GM23248 (cell line): ENCODE measurements around the gene SLC25A10. TPM values are rescaled to one million over a fixed set of nuclear protein-coding genes. Genes with fewer than 3 reads are reported as not detected.

ENCODE experiments used
- DNase-seq: peaks from one replicate; pipeline ENCODE4 v3.0.0-alpha.2; 2015
- H2AFZ ChIP-seq: fragments of 200-600 bp; sonication (generic); 2 replicates; pipeline ENCODE4 v1.6.1; 2016; ENCODE audit warnings: antibody characterized with exemption
- H3F3A ChIP-seq: fragments of 200-600 bp; sonication (generic); 2 replicates; pipeline ENCODE4 v1.6.1; 2016; ENCODE audit warnings: mild to moderate bottlenecking, antibody characterized with exemption, mixed run types; ENCODE audit not compliant: insufficient read depth
- H3K27ac ChIP-seq: fragments of 200-600 bp; sonication (generic); 2 replicates; pipeline ENCODE4 v1.5.1; 2016; ENCODE audit warnings: mild to moderate bottlenecking
- H3K27me3 ChIP-seq: fragments of 200-600 bp; sonication (generic); replicated peaks from 2 replicates; pipeline ENCODE4 v1.6.1; 2016; ENCODE audit warnings: mild to moderate bottlenecking; ENCODE audit not compliant: insufficient read depth
- H3K36me3 ChIP-seq: fragments of 200-600 bp; sonication (generic); 2 replicates; pipeline ENCODE4 v1.6.1; 2016; ENCODE audit warnings: low read depth, mild to moderate bottlenecking
- H3K4me1 ChIP-seq: fragments of 200-600 bp; sonication (generic); 2 replicates; pipeline ENCODE4 v1.6.1; 2016; ENCODE audit warnings: mild to moderate bottlenecking; ENCODE audit not compliant: insufficient read depth
- H3K4me2 ChIP-seq: fragments of 200-600 bp; sonication (generic); one replicate; pipeline ENCODE4 v1.6.1; 2016; ENCODE audit warnings: mild to moderate bottlenecking; ENCODE audit not compliant: unreplicated experiment
- H3K4me3 ChIP-seq: fragments of 200-600 bp; sonication (generic); 2 replicates; pipeline ENCODE4 v1.5.1; 2016; ENCODE audit warnings: mild to moderate bottlenecking
- H3K79me2 ChIP-seq: fragments of 200-600 bp; sonication (generic); 2 replicates; pipeline ENCODE4 v1.6.1; 2016; ENCODE audit warnings: mild to moderate bottlenecking; ENCODE audit not compliant: insufficient read depth
- H3K9ac ChIP-seq: fragments of 200-600 bp; sonication (generic); 2 replicates; pipeline ENCODE4 v1.6.1; 2016; ENCODE audit warnings: mild to moderate bottlenecking
- H3K9me2 ChIP-seq: fragments of 200-600 bp; sonication (generic); 2 replicates; pipeline ENCODE4 v1.6.1; 2016; ENCODE audit warnings: mixed run types, mild to moderate bottlenecking, moderate library complexity; ENCODE audit not compliant: insufficient read depth
- H3K9me3 ChIP-seq: fragments of 200-600 bp; sonication (generic); one replicate; pipeline ENCODE4 v1.6.1; 2017; ENCODE audit warnings: low read depth
- H4K20me1 ChIP-seq: fragments of 200-600 bp; sonication (generic); 2 replicates; pipeline ENCODE4 v1.6.0; 2016; ENCODE audit not compliant: insufficient read depth
- EZH2 ChIP-seq: fragments of 200-600 bp; sonication (generic); IDR thresholded peaks from 2 replicates; pipeline ENCODE4 v1.6.1; 2018; ENCODE audit warnings: antibody characterized with exemption, mild to moderate bottlenecking; ENCODE audit not compliant: insufficient read depth, poor library complexity, severe bottlenecking
- EZH2phosphoT487 ChIP-seq: fragments of 200-600 bp; sonication (generic); IDR thresholded peaks from 2 replicates; pipeline ENCODE4 v1.6.1; 2018; ENCODE audit warnings: antibody characterized with exemption, moderate library complexity, mild to moderate bottlenecking, low read depth; ENCODE audit not compliant: insufficient read depth
- WGBS, 2 experiments: methylation state at CpG; one replicate each; pipeline ENCODE4 v1.1.6; 2015 to 2017; ENCODE audit warnings: low lambda C conversion rate in 2 of 2, low coverage in 1 of 2; ENCODE audit errors: missing lambda C conversion rate in 2 of 2; 5-methylcytosine and 5-hydroxymethylcytosine counted together
- in situ Hi-C: fragments of 300-500 bp; cut with MboI; formaldehyde crosslinking; loops from 2 replicates; pipeline ENCODE4 v1.15.0; 2020
- polyA plus RNA-seq: library from polyadenylated mRNA; unstranded; fragments of >200 nt; fragmentation: Nextera tagmentation; extraction: Ambion mirVana; gene quantifications from 2 replicates; pipeline ENCODE4 v1.2.1, GENCODE V29; 2016
- total RNA-seq: library from RNA; depleted of rRNA; stranded (reverse); fragments of >200 nt; shearing (Covaris generic); gene quantifications from 2 replicates; pipeline ENCODE4 v1.2.3, GENCODE V29; 2014

Gene SLC25A10
- total and polyA plus RNA-seq, 2 experiments from 2014 or later, result 12.5 to 16.9 TPM

DNA sequence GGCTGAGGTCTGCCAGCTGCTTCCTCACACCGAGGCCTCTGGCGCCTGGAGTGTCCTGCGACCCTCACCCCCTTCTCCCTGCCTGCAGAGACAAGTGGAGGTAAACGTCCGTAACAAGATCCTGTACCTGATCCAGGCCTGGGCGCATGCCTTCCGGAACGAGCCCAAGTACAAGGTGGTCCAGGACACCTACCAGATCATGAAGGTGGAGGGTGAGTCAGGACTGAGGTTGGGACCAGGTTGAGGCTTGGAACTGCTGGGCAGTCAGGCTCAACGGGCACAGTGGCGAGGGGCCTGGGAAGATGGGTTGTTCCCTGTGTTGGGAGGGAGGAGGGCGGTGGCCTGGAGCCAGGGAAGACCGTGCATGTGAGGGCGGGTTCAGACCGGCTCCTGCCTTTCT lies 23.5 kb upstream of the SLC25A10 start:
- Histone ChIP-seq H3K9ac (no peak overlapping the region), H2AFZ (no peak overlapping the region), H3K4me3 (no peak overlapping the region), H3K27me3 (no peaks in the 10 kb centered on the region), H3F3A (peaks cover 7% of the 10 kb centered on the region), H4K20me1 (peaks cover 6% of the 10 kb centered on the region; the same call in 1 of the 2 replicates), H3K9me2 (no peaks in the 10 kb centered on the region), H3K9me3 (no peaks in the 10 kb centered on the region), H3K36me3 (peaks cover 38% of the 10 kb centered on the region), H3K4me1 (peaks cover 14% of the 10 kb centered on the region), H3K27ac (no peak overlapping the region), H3K4me2 (no peak overlapping the region), H3K79me2 (peaks cover 93% of the 10 kb centered on the region)
- no peak for TF ChIP-seq EZH2
- TF ChIP-seq EZH2phosphoT487, result no peak
- in situ Hi-C loops, result no loop called here
- no peak for DNase-seq
- 89 to 90% methylated on average over 12 to 14 of the region's 14 CpGs for WGBS, 2 experiments

DNA sequence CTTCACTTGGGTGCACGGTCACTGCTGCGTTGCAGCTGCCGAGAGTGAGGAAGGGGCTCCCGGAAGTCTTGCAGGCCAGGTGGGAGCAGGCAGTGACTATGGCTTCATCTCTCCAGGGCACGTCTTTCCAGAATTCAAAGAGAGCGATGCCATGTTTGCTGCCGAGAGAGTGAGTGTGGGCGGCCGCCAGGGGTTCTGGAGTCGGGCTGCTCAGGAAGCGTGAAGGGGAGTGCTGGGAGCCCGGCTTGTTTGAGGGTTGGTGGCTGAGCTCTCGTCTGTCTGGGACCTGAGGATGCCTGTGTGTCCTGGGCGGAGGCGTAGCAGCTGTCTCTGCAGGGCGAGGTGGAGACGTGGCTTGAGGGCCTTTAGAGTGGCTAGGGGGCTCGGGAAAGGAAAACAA lies 22.0 kb upstream of the SLC25A10 start:
- Histone ChIP-seq H3K9ac (no peak overlapping the region), H3F3A (no peaks in the 10 kb centered on the region), H3K27ac (no peak overlapping the region), H3K4me1 (peaks cover 8% of the 10 kb centered on the region), H3K4me2 (no peak overlapping the region), H3K9me3 (no peaks in the 10 kb centered on the region), H3K9me2 (no peaks in the 10 kb centered on the region), H4K20me1 (peaks cover 6% of the 10 kb centered on the region; the same call in 1 of the 2 replicates), H3K4me3 (no peak overlapping the region), H3K27me3 (no peaks in the 10 kb centered on the region), H3K79me2 (peaks cover 99% of the 10 kb centered on the region), H3K36me3 (peaks cover 38% of the 10 kb centered on the region), H2AFZ (no peak overlapping the region)
- DNase-seq, result no peak
- TF ChIP-seq EZH2, result no peak
- WGBS, 2 experiments, result 94 to 95% methylated on average over 18 of the region's 18 CpGs
- in situ Hi-C loops, result no loop called here

DNA sequence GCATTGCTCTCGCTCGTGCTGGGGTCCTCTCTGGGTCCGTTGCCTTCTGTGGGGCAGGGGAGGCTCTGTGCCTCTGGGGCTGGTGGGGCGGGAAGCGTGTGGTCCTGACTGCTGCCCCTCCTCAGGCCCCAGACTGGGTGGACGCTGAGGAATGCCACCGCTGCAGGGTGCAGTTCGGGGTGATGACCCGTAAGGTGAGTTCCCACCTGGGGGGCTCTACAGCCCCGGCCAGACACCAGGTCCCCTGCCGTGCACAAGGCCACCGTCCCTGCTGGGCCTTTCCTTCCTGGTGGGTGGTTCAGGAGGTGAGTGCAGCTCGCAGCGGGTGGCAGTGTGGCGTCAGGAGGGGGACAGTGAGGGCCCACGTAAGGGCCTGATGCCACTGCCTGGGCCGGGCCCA lies 21.5 kb upstream of the SLC25A10 start:
- H3K36me3 ChIP-seq, result peaks cover 37% of the 10 kb centered on the region
- H3K9me3 ChIP-seq, result no peaks in the 10 kb centered on the region
- no peaks in the 10 kb centered on the region for H3K27me3 ChIP-seq
- no peaks in the 10 kb centered on the region for H3F3A ChIP-seq
- TF ChIP-seq EZH2, result no peak
- no peak for TF ChIP-seq EZH2phosphoT487
- no peak overlapping the region for H3K4me2 ChIP-seq
- WGBS, 2 experiments, result 90 to 93% methylated on average over 12 to 17 of the region's 17 CpGs
- no peaks in the 10 kb centered on the region for H3K9me2 ChIP-seq
- DNase-seq, result no peak
- H3K9ac ChIP-seq, result no peak overlapping the region
- H3K4me1 ChIP-seq, result peaks cover 5% of the 10 kb centered on the region
- peaks cover 4% of the 10 kb centered on the region; the same call in 1 of the 2 replicates for H4K20me1 ChIP-seq
- no peak overlapping the region for H3K4me3 ChIP-seq
- in situ Hi-C loops, result no loop called here
- H2AFZ ChIP-seq, result no peak overlapping the region
- peaks cover 99% of the 10 kb centered on the region for H3K79me2 ChIP-seq
- H3K27ac ChIP-seq, result no peak overlapping the region

DNA sequence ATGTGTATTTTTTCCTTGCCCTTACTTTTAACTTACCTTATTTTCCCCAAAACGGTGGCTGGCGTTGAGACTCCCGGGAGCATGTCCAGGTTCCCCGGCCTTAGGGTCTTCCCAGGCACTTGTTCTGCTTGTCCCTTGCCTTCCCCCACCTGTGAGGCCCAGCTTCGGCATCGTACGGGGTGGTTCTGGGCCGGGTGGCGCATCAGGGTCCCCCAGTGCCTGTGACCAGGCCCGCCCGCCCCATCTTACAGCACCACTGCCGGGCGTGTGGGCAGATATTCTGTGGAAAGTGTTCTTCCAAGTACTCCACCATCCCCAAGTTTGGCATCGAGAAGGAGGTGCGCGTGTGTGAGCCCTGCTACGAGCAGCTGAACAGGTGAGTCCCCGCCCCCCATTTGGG lies 20.9 kb upstream of the SLC25A10 start:
- DNase-seq, result no peak
- no peaks in the 10 kb centered on the region for H4K20me1 ChIP-seq

DNA sequence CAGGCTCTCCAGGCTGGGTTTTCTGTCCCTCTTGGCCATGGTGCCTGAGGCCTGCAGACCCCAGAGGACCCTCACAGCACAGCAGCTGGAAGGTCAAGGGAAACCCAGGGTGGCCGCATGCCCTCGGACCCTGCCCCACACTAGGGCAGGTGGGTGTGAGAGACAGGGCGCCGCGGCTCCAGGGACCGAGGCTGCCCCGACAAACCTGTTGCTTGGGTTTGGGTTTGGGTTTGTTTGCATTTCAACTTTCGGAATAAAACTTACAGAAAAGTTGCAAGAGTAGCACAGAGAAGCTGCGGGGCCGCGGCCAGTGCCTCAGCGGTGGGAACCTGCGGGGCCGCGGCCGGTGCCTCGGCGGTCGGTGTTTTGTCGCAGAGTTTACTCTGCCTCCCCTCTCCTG lies 20.5 kb upstream of the SLC25A10 start:
- no peaks in the 10 kb centered on the region for H3F3A ChIP-seq
- H3K27ac ChIP-seq, result no peak overlapping the region
- H3K27me3 ChIP-seq, result no peaks in the 10 kb centered on the region
- peaks cover 26% of the 10 kb centered on the region; the same call in 1 of the 2 replicates for H3K36me3 ChIP-seq
- H3K9ac ChIP-seq, result no peak overlapping the region
- in situ Hi-C loops, result no loop called here
- no peak for DNase-seq
- WGBS, 2 experiments, result 95 to 97% methylated on average over 20 of the region's 20 CpGs
- H3K79me2 ChIP-seq, result peaks cover 96% of the 10 kb centered on the region
- no peak overlapping the region for H3K4me2 ChIP-seq
- H2AFZ ChIP-seq, result no peak overlapping the region
- no peak for TF ChIP-seq EZH2
- TF ChIP-seq EZH2phosphoT487, result no peak
- H3K9me3 ChIP-seq, result no peaks in the 10 kb centered on the region
- no peaks in the 10 kb centered on the region for H3K9me2 ChIP-seq
- H3K4me1 ChIP-seq, result no peaks in the 10 kb centered on the region
- no peak overlapping the region for H3K4me3 ChIP-seq
- no peaks in the 10 kb centered on the region for H4K20me1 ChIP-seq

More for the DNA sequence above, 20.9 kb upstream of the SLC25A10 start:
- no peak overlapping the region for H3K4me2 ChIP-seq
- H3K9me2 ChIP-seq, result no peaks in the 10 kb centered on the region
- TF ChIP-seq EZH2phosphoT487, result no peak
- no peak for TF ChIP-seq EZH2
- 93 to 95% methylated on average over 13 to 17 of the region's 18 CpGs for whole genome bisulfite sequencing, 2 experiments
- H3K36me3 ChIP-seq, result peaks cover 30% of the 10 kb centered on the region
- H3K9ac ChIP-seq, result no peak overlapping the region
- in situ Hi-C loops, result no loop called here
- no peaks in the 10 kb centered on the region for H3K4me1 ChIP-seq
- H3K4me3 ChIP-seq, result no peak overlapping the region
- peaks cover 96% of the 10 kb centered on the region for H3K79me2 ChIP-seq
- no peaks in the 10 kb centered on the region for H3K27me3 ChIP-seq
- H3K27ac ChIP-seq, result no peak overlapping the region
- no peaks in the 10 kb centered on the region for H3F3A ChIP-seq
- H2AFZ ChIP-seq, result no peak overlapping the region
- H3K9me3 ChIP-seq, result no peaks in the 10 kb centered on the region
